Ishikawa (cell line): Measurements from ENCODE around the gene TMEM272.

Source experiments
- CEBPB ChIP-seq: IDR thresholded peaks from 2 replicates; pipeline ENCODE4 v1.6.1; 2012
- CREB1 ChIP-seq: IDR thresholded peaks from 2 replicates; pipeline ENCODE4 v1.6.1; 2012; ENCODE audit warnings: low read depth
- EGR1 ChIP-seq: IDR thresholded peaks from 2 replicates; pipeline ENCODE4 v1.6.1; 2012
- EP300 ChIP-seq: IDR thresholded peaks from 2 replicates; pipeline ENCODE4 v1.6.1; 2012; ENCODE audit warnings: borderline replicate concordance
- FOXM1 ChIP-seq: IDR thresholded peaks from 2 replicates; pipeline ENCODE4 v1.6.1; 2012; ENCODE audit warnings: low read depth, borderline replicate concordance
- MAX ChIP-seq: IDR thresholded peaks from 2 replicates; pipeline ENCODE4 v1.6.1; 2012
- NFIC ChIP-seq: IDR thresholded peaks from 2 replicates; pipeline ENCODE4 v1.6.1; 2012
- RAD21 ChIP-seq: IDR thresholded peaks from 2 replicates; pipeline ENCODE4 v1.6.1; 2012; ENCODE audit warnings: low read depth
- REST ChIP-seq: IDR thresholded peaks from 2 replicates; pipeline ENCODE4 v1.6.1; 2012; ENCODE audit warnings: low read depth, mild to moderate bottlenecking
- TAF1 ChIP-seq: IDR thresholded peaks from 2 replicates; pipeline ENCODE4 v1.6.1; 2012; ENCODE audit warnings: low read depth, mild to moderate bottlenecking
- TCF12 ChIP-seq: IDR thresholded peaks from 2 replicates; pipeline ENCODE4 v1.6.1; 2012; ENCODE audit warnings: low read depth
- TEAD4 ChIP-seq: IDR thresholded peaks from 2 replicates; pipeline ENCODE4 v1.6.1; 2012
- USF1 ChIP-seq: IDR thresholded peaks from 2 replicates; pipeline ENCODE4 v1.6.1; 2012
- YY1 ChIP-seq: IDR thresholded peaks from 2 replicates; pipeline ENCODE4 v1.6.1; 2012; ENCODE audit warnings: low read depth
- ZBTB7A ChIP-seq: IDR thresholded peaks from 2 replicates; pipeline ENCODE4 v1.6.1; 2012; ENCODE audit warnings: low read depth

The TMEM272 gene

GRCh38 chr13:51805313-51805712, 39.7 kb downstream of the TMEM272 start:
- TF ChIP-seq TCF12 (no peak), TAF1 (no peak)

GRCh38 chr13:51804295-51805172, 40.4 kb downstream of the TMEM272 start:
- TF ChIP-seq CREB1 (no peak), EP300 (no peak), MAX (no peak), TAF1 (no peak), USF1 (no peak), REST (no peak), YY1 (no peak), FOXM1 (no peak), ZBTB7A (no peak), TCF12 (no peak), EGR1 (no peak)

GRCh38 chr13:51803422-51804294, 41.3 kb downstream of the TMEM272 start, which contains the start of gene DHRS12:
Gene DHRS12, minus strand, starts transcription at chr13:51804163. Its CDS starts 4,504 bp downstream, at chr13:51799659.
- peak; percentile 75 for TF ChIP-seq CEBPB
- peak; percentile 46; the same call in 1 of the 2 replicates for TF ChIP-seq CREB1
- peak; percentile 83 for TF ChIP-seq ZBTB7A
- TF ChIP-seq RAD21 = no peak
- peak; percentile 94 for TF ChIP-seq MAX
- TF ChIP-seq USF1 = peak; percentile 80
- TF ChIP-seq YY1 = no peak
- TF ChIP-seq NFIC = 0 out of 2 replicates have a peak, but pooled peaks have one; percentile 6
- peak; percentile 50 for TF ChIP-seq TAF1
- no peak for TF ChIP-seq EGR1
- TF ChIP-seq REST = no peak
- TF ChIP-seq EP300 = 0 out of 2 replicates have a peak, but pooled peaks have one; percentile 12
- peak; percentile 33; the same call in 1 of the 2 replicates for TF ChIP-seq TCF12
- no peak for TF ChIP-seq TEAD4
- TF ChIP-seq FOXM1 = no peak

GRCh38 chr13:51802631-51803418, 42.2 kb downstream of the TMEM272 start:
- no peak for TF ChIP-seq TEAD4
- TF ChIP-seq EP300 = no peak

GRCh38 chr13:51801631-51802099, 43.3 kb downstream of the TMEM272 start:
- TF ChIP-seq EGR1 = no peak
- no peak for TF ChIP-seq YY1
- TF ChIP-seq NFIC = no peak
- no peak for TF ChIP-seq TAF1
- TF ChIP-seq CREB1 = no peak
